PC-3 (cell line): Measurements from ENCODE around the gene CEP70.
"Not testable (repeated sequence)": the region's sequence is repeated elsewhere in the genome, so short reads cannot be mapped to it uniquely, and the experiment has no call there.

Experiments
- CTCF ChIP-seq: fragments of 300-600 bp; sonication (generic); conservative IDR thresholded peaks from 2 replicates; pipeline ENCODE4 v1.5.1; 2017; ENCODE audit warnings: antibody characterized with exemption, low read depth, mild to moderate bottlenecking, low read length
- EZH2 ChIP-seq: fragments of 300-600 bp; sonication (generic); IDR thresholded peaks from one replicate; pipeline ENCODE4 v1.6.1; 2017; ENCODE audit warnings: antibody characterized with exemption, mild to moderate bottlenecking, low read length; ENCODE audit not compliant: unreplicated experiment
- EZH2phosphoT487 ChIP-seq: fragments of 300-600 bp; sonication (generic); IDR thresholded peaks from 2 replicates; pipeline ENCODE4 v1.6.1; 2018; ENCODE audit warnings: mild to moderate bottlenecking, antibody characterized with exemption, low read length, borderline replicate concordance

- TF ChIP-seq CTCF, EZH2phosphoT487, EZH2: not testable (repeated sequence)
Observed at GRCh38 chr3:138604106-138604595, 10.1 kb upstream of the CEP70 start.
